HepG2 (cell line): Measurements from ENCODE around the gene BABAM1. TPM values are rescaled to one million over a fixed set of nuclear protein-coding genes. Genes with fewer than 3 reads are reported as not detected.
A peak's percentile ranks its signal among the peaks of the same experiment; 100 is the strongest.

Source experiments
- ATAC-seq: fragments of 200-7000 bp; cut with Tn5 transposase; 3 replicates; pipeline ENCODE4 v1.9.1; 2020; ENCODE audit warnings: mild to moderate bottlenecking, moderate library complexity
- BruUV-seq: library from RNA; stranded (reverse); fragments of 400-500 nt; replicated peaks from 2 replicates; lab custom pipeline; 2021; lab: Mats Ljungman, UMichigan
- CTCF ChIA-PET: fragments of 300-600 bp; formaldehyde crosslinking; extraction: SDS; loops from one replicate; lab custom pipeline; 2021; ENCODE audit warnings: low total read pairs, inconsistent platforms, low intra/inter-chr PET ratio; lab: Yijun Ruan, JAX
- POLR2A ChIA-PET: fragments of 350-600 bp; sonication (Branson Sonifier 250); formaldehyde crosslinking; loops from one replicate; lab custom pipeline; 2020; ENCODE audit warnings: antibody characterized with exemption, inconsistent platforms; lab: Yijun Ruan, JAX
- DNase-seq: peaks from one replicate; pipeline ENCODE4 v3.0.0-alpha.2; 2015; ENCODE audit warnings: low spot score
- FAIRE-seq: peaks from 3 replicates; lab custom pipeline; 2011; peaks lifted over from hg19 to GRCh38; lab: Jason Lieb, UNC
- H2AFZ ChIP-seq: one replicate; pipeline ENCODE4 v1.6.1; 2011; ENCODE audit warnings: low read length, inconsistent platforms
- H3K27ac ChIP-seq: fragments of 300-600 bp; 3 replicates; pipeline ENCODE4 v1.8.0; 2011; ENCODE audit warnings: mixed run types, mild to moderate bottlenecking, mixed read lengths, low read length, inconsistent platforms; ENCODE audit not compliant: insufficient read depth; ENCODE audit errors: extremely low read length
- H3K27me3 ChIP-seq, 2 experiments: fragments of 200-600 bp in 1 of 2; 2 replicates in 1 of 2; 3 replicates in 1 of 2; pipeline versions ENCODE4 v1.6.0 to v1.8.0; 2011; ENCODE audit warnings: low read length in 2 of 2, mild to moderate bottlenecking in 2 of 2, moderate library complexity in 2 of 2, inconsistent platforms in 1 of 2; ENCODE audit not compliant: insufficient read depth in 2 of 2, control insufficient read depth in 1 of 2
- H3K36me3 ChIP-seq, 2 experiments: fragments of 200-600 bp in 1 of 2; replicated peaks in 1 of 2; 2 replicates in 1 of 2; 3 replicates in 1 of 2; pipeline versions ENCODE4 v1.5.1 to v1.8.0; 2011; ENCODE audit warnings: low read length in 2 of 2, inconsistent platforms in 1 of 2; ENCODE audit not compliant: insufficient read depth in 2 of 2, control insufficient read depth in 1 of 2
- H3K4me1 ChIP-seq: 2 replicates; pipeline ENCODE4 v1.5.1; 2012; ENCODE audit warnings: low read length, inconsistent platforms; ENCODE audit not compliant: insufficient read depth
- H3K4me2 ChIP-seq: 2 replicates; pipeline ENCODE4 v1.6.0; 2011; ENCODE audit warnings: low read depth, low read length, inconsistent platforms
- H3K4me3 ChIP-seq, 3 experiments: fragments of 200-600 bp in 1 of 3; sonication (generic), shearing (Covaris generic) in 1 of 3; replicated peaks in 1 of 3; 2 replicates each; pipeline ENCODE4 v1.5.1; 2011 to 2016; ENCODE audit warnings: low read length in 3 of 3, inconsistent platforms in 2 of 3, low read depth in 2 of 3, mild to moderate bottlenecking in 2 of 3, control low read depth in 1 of 3, mixed read lengths in 1 of 3; ENCODE audit not compliant: insufficient read depth in 1 of 3
- H3K79me2 ChIP-seq: one replicate; pipeline ENCODE4 v1.6.1; 2011; ENCODE audit warnings: low read length, inconsistent platforms; ENCODE audit not compliant: insufficient read depth
- H3K9ac ChIP-seq: 2 replicates; pipeline ENCODE4 v1.6.0; 2011; ENCODE audit warnings: mild to moderate bottlenecking, low read depth, low read length, inconsistent platforms; ENCODE audit not compliant: insufficient read depth
- H3K9me3 ChIP-seq: 2 replicates; pipeline ENCODE4 v1.5.1; 2012; ENCODE audit warnings: mild to moderate bottlenecking, low read length
- H4K20me1 ChIP-seq: 2 replicates; pipeline ENCODE4 v1.6.0; 2011; ENCODE audit warnings: inconsistent platforms, mild to moderate bottlenecking, low read length, moderate library complexity; ENCODE audit not compliant: insufficient read depth
- THAP7 ChIP-seq: sonication (generic); formaldehyde crosslinking; IDR thresholded peaks from 2 replicates; pipeline ENCODE4 v1.8.1; 2023; ENCODE audit warnings: mild to moderate bottlenecking, missing genetic modification reagents
- ZNF142 ChIP-seq: sonication (generic); formaldehyde crosslinking; IDR thresholded peaks from 2 replicates; pipeline ENCODE4 v1.4.0; 2020; ENCODE audit warnings: missing genetic modification reagents
- ZNF281 ChIP-seq: sonication (generic); formaldehyde crosslinking; IDR thresholded peaks from 2 replicates; pipeline ENCODE4 v1.4.0; 2020; ENCODE audit warnings: missing genetic modification reagents, borderline replicate concordance
- ZNF773 ChIP-seq: sonication (generic); formaldehyde crosslinking; IDR thresholded peaks from 2 replicates; pipeline ENCODE4 v1.4.0; 2020; ENCODE audit warnings: missing genetic modification reagents, borderline replicate concordance
- WGBS: methylation state at CpG from one replicate; pipeline ENCODE4 v1.1.6; 2017; ENCODE audit warnings: low lambda C conversion rate; 5-methylcytosine and 5-hydroxymethylcytosine counted together
- in situ Hi-C: cut with HindIII; loops from 2 replicates; pipeline ENCODE4 v1.10.0; 2017; ENCODE audit warnings: low pct_unique_long_range_greater_than_20kb; ENCODE audit not compliant: extremely low pct_ligation_motif_present
- intact Hi-C: fragments of 100-400 bp; cut with micrococcal nuclease; formaldehyde crosslinking; loops from one replicate; pipeline ENCODE4 v1.10.0; 2022; ENCODE audit not compliant: unreplicated experiment
- polyA plus RNA-seq, 8 experiments: library from polyadenylated mRNA; depleted of rRNA in 3 of 8; stranded (reverse) in 7 of 8; unstranded in 1 of 8; fragments of >200 nt; fragmentation: Illumina TruSeq in 4 of 8; extraction: Trizol in 4 of 8; gene quantifications; 2 replicates each; pipeline versions ENCODE4 v1.2.1 to v1.2.3, GENCODE V29; 2011 to 2016; ENCODE audit warnings: low read depth in 4 of 8, missing spikeins in 1 of 8, mixed read lengths in 1 of 8; ENCODE audit not compliant: insufficient read depth in 1 of 8
- total RNA-seq, 5 experiments: library from RNA; depleted of rRNA; stranded (reverse); fragments of >200 nt; fragmentation: Illumina TruSeq; extraction: Trizol; gene quantifications; 2 replicates each; pipeline ENCODE4 v1.2.3, GENCODE V29; 2016; ENCODE audit warnings: low read depth in 1 of 5

The BABAM1 gene
- total and polyA plus RNA-seq, 2 of the 13 experiments (the other 11 are each of a cell fraction or from before 2014, with no cell fraction given): 70.0 to 82.0 TPM

- Histone ChIP-seq H4K20me1 (peaks cover 19% of the 10 kb centered on the region; the same call in 1 of the 2 replicates), H3K36me3 (no peaks in the 10 kb centered on the region), H2AFZ (no peak within 1 kb of the TSS), H3K79me2 (peaks cover 43% of the 10 kb centered on the region), H3K4me2 (peak within 1 kb of the TSS; percentile 99), H3K9me3 (no peaks in the 10 kb centered on the region), H3K4me3 (peak within 1 kb of the TSS; percentile 87 to 92 (median 89)), H3K9ac (peak within 1 kb of the TSS; percentile 90), H3K27ac (peak within 1 kb of the TSS; percentile 95), H3K4me1 (peaks cover 72% of the 10 kb centered on the region), H3K27me3 (no peaks in the 10 kb centered on the region)
- ChIA-PET POLR2A (interaction anchor here (1.9 to 5.0 kb wide), 4 partner anchors 10 to 30 kb away, joined by 16 to 52 read pairs (median 20); partner anchors contain the start of genes BABAM1, OCEL1 and USE1), CTCF (no interaction called here)
- no peak for FAIRE-seq
- intact Hi-C loops: no loop called here
- in situ Hi-C loops: no loop called here
- no peak for ATAC-seq
- DNase-seq: no peak
- BruUV-seq: no TSS peak
- no CpG with 5 or more reads among the region's 72 CpGs for WGBS
- TF ChIP-seq ZNF773 (no peak), THAP7 (CRISPR knock-in tag) (no peak), ZNF281 (CRISPR knock-in tag) (peak; percentile 54; the same call in 1 of the 2 replicates), ZNF142 (no peak)
Measured at GRCh38 chr19:17245535-17245984, 21.7 kb upstream of the BABAM1 start, which contains the start of gene NR2F6. Gene NR2F6 (minus strand): TSS chr19:17245919. CDS start chr19:17245220, 699 bp downstream.
